HL-60 (cell line): ENCODE measurements around the gene DDR2.

Source experiments
- DNase-seq, 2 experiments: peaks; one replicate each; pipeline ENCODE4 v3.0.0-alpha.2; 2010 to 2020; ENCODE audit warnings: low read depth in 1 of 2, low spot score in 1 of 2
- H3K27ac ChIP-seq: fragments of 250-450 bp; sonication (Bioruptor Pico); replicated peaks from 2 replicates; pipeline ENCODE4 v1.5.1; 2020; ENCODE audit warnings: mild to moderate bottlenecking, moderate library complexity
- H3K27me3 ChIP-seq: fragments of 250-450 bp; sonication (Bioruptor Pico); 2 replicates; pipeline ENCODE4 v1.5.1; 2021; ENCODE audit warnings: mild to moderate bottlenecking, moderate library complexity; ENCODE audit not compliant: insufficient read depth, poor library complexity, severe bottlenecking
- H3K4me3 ChIP-seq: replicated peaks from 2 replicates; pipeline ENCODE4 v1.5.1; 2011; ENCODE audit warnings: mild to moderate bottlenecking, control low read depth, low read length; ENCODE audit not compliant: insufficient read depth
- GABPA ChIP-seq: IDR thresholded peaks from 2 replicates; pipeline ENCODE4 v1.6.1; 2012; ENCODE audit warnings: low read depth
- POLR2AphosphoS5 ChIP-seq: IDR thresholded peaks from 2 replicates; pipeline ENCODE4 v1.6.1; 2012; ENCODE audit warnings: low read depth
- SPI1 ChIP-seq: IDR thresholded peaks from 2 replicates; pipeline ENCODE4 v1.6.1; 2012; ENCODE audit warnings: low read depth, mild to moderate bottlenecking, borderline replicate concordance
- TF ChIP-seq, protein P1 (sequence below): IDR thresholded peaks from 2 replicates; pipeline ENCODE4 v1.6.1; 2012; ENCODE audit warnings: low read depth; ENCODE audit not compliant: insufficient replicate concordance
- TF ChIP-seq, protein P2 (sequence below): IDR thresholded peaks from one replicate; pipeline ENCODE4 v1.5.1; 2011; ENCODE audit warnings: low read length, control low read depth, inconsistent platforms; ENCODE audit not compliant: insufficient read depth

Gene DDR2

DNA sequence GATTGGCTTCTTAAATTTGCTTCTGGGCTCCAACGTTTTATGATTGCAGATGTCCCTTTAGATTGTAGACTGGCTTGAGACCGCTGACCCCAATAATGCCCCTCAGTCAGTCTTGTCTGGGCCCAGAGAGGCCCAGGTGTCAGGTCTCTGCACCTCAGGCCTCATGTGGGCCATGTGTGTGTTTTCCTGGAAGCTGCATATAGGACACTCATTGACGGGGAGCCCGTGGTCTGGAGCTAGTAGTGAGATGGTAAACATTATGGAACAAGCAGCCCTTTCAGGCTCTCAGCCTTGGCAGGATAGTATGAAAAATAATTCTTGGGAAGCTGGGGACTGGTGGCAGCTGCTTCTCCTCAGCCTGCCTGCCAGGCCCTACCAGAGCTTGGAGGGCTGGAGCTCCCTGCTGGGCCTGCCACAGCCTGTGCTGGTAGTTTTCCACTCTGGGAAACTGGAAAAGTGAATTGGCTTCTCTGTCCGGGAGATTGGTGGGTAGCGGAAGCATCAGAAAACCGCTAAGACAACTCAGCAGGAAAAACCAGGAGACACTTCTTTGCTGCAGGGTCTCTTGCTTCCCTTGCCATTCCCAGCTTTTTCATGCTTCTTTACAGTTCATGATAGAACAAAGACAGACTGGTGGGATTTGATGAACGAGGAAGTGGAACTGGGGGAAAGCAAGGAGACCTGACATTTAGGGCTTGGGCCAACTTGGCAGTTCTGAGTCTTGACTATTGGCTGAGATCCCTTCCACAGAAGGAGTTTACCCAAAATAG, 100.5 kb downstream of the DDR2 start:
- H3K27ac ChIP-seq = no peak overlapping the region

DNA sequence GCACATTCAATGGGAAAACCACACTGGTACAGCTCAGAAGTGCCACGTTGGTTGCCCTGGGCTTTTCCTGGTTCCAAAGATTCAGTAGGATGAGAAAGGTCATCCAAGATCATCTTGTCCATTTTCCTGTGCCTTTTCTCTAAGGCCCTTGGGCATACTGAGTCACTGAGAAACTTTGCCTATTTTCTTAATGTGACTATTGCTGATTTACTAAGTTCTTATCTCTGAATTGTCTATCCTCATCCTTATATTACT, 101.0 kb downstream of the DDR2 start:
- no peaks in the 10 kb centered on the region for H3K27me3 ChIP-seq
- no peak overlapping the region for H3K27ac ChIP-seq
- no peak for DNase-seq
- H3K4me3 ChIP-seq = no peak overlapping the region
- TF ChIP-seq GABPA (no peak), POLR2AphosphoS5 (no peak), SPI1 (no peak)
- TF ChIP-seq, protein P1, sequence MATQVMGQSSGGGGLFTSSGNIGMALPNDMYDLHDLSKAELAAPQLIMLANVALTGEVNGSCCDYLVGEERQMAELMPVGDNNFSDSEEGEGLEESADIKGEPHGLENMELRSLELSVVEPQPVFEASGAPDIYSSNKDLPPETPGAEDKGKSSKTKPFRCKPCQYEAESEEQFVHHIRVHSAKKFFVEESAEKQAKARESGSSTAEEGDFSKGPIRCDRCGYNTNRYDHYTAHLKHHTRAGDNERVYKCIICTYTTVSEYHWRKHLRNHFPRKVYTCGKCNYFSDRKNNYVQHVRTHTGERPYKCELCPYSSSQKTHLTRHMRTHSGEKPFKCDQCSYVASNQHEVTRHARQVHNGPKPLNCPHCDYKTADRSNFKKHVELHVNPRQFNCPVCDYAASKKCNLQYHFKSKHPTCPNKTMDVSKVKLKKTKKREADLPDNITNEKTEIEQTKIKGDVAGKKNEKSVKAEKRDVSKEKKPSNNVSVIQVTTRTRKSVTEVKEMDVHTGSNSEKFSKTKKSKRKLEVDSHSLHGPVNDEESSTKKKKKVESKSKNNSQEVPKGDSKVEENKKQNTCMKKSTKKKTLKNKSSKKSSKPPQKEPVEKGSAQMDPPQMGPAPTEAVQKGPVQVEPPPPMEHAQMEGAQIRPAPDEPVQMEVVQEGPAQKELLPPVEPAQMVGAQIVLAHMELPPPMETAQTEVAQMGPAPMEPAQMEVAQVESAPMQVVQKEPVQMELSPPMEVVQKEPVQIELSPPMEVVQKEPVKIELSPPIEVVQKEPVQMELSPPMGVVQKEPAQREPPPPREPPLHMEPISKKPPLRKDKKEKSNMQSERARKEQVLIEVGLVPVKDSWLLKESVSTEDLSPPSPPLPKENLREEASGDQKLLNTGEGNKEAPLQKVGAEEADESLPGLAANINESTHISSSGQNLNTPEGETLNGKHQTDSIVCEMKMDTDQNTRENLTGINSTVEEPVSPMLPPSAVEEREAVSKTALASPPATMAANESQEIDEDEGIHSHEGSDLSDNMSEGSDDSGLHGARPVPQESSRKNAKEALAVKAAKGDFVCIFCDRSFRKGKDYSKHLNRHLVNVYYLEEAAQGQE = no peak
- TF ChIP-seq, protein P2, sequence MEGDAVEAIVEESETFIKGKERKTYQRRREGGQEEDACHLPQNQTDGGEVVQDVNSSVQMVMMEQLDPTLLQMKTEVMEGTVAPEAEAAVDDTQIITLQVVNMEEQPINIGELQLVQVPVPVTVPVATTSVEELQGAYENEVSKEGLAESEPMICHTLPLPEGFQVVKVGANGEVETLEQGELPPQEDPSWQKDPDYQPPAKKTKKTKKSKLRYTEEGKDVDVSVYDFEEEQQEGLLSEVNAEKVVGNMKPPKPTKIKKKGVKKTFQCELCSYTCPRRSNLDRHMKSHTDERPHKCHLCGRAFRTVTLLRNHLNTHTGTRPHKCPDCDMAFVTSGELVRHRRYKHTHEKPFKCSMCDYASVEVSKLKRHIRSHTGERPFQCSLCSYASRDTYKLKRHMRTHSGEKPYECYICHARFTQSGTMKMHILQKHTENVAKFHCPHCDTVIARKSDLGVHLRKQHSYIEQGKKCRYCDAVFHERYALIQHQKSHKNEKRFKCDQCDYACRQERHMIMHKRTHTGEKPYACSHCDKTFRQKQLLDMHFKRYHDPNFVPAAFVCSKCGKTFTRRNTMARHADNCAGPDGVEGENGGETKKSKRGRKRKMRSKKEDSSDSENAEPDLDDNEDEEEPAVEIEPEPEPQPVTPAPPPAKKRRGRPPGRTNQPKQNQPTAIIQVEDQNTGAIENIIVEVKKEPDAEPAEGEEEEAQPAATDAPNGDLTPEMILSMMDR = no peak

More for the DNA sequence above, 100.5 kb downstream of the DDR2 start:
- TF ChIP-seq, protein P1 = no peak
- TF ChIP-seq, protein P2 = no peak
- TF ChIP-seq GABPA (no peak), POLR2AphosphoS5 (no peak), SPI1 (no peak)
- H3K4me3 ChIP-seq = no peak overlapping the region
- H3K27me3 ChIP-seq = no peaks in the 10 kb centered on the region
- DNase-seq = no peak

DNA sequence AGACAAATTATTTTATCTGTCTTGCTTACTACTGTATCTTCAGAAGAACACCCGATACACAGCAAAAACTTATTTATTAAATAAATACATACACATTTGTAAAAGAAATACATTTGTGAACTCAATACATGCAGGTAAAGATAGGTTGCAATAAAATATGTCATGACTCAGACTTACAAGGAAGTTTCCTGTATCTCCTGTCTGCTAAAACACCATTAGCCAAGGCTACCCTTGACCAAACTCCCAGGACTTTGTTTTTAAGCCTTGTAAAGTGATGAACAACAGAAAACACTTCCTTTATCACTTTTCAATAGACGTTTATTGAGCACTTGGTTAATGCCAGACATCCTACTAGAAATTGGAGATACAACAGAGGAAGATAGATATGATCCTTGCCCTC, 101.8 kb downstream of the DDR2 start:
- no peak overlapping the region for H3K27ac ChIP-seq
- TF ChIP-seq SPI1 = no peak
- TF ChIP-seq POLR2AphosphoS5 = no peak
- TF ChIP-seq GABPA = no peak
- TF ChIP-seq, protein P1 = no peak
- TF ChIP-seq, protein P2 = no peak
- H3K4me3 ChIP-seq = no peak overlapping the region
- no peak for DNase-seq
- H3K27me3 ChIP-seq = no peaks in the 10 kb centered on the region
